Activated naive CD8-positive, alpha-beta T cell treated with anti-CD3 and anti-CD28 coated beads for 36 hours (primary cell): ENCODE results near the gene NAGPA. TPM values are rescaled to one million over a fixed set of nuclear protein-coding genes. Genes with fewer than 3 reads are reported as not detected.
"Not testable (repeated sequence)": the region's sequence is repeated elsewhere in the genome, so short reads cannot be mapped to it uniquely, and the experiment has no call there.

ENCODE experiments used
- DNase-seq: peaks from one replicate; pipeline ENCODE4 v3.0.0; 2021
- H3K27ac Mint-ChIP-seq: one replicate; pipeline ENCODE4 v1.8.0; 2022; ENCODE audit warnings: mild to moderate bottlenecking, moderate library complexity, mixed read lengths
- H3K27me3 Mint-ChIP-seq: one replicate; pipeline ENCODE4 v1.8.0; 2022; ENCODE audit warnings: mild to moderate bottlenecking, mixed read lengths
- H3K36me3 Mint-ChIP-seq: one replicate; pipeline ENCODE4 v1.8.0; 2021; ENCODE audit warnings: mild to moderate bottlenecking, mixed read lengths
- H3K4me1 Mint-ChIP-seq: one replicate; pipeline ENCODE4 v1.8.0; 2021; ENCODE audit warnings: mixed read lengths
- H3K4me3 Mint-ChIP-seq: one replicate; pipeline ENCODE4 v1.8.0; 2022; ENCODE audit warnings: mild to moderate bottlenecking, moderate library complexity, mixed read lengths
- H3K9me3 Mint-ChIP-seq: one replicate; pipeline ENCODE4 v1.8.0; 2022; ENCODE audit warnings: mixed read lengths
- total RNA-seq, 2 experiments: library from RNA; stranded (reverse); gene quantifications; one replicate each; pipeline ENCODE4 v1.2.3, GENCODE V29; 2021

NAGPA gene, protein sequence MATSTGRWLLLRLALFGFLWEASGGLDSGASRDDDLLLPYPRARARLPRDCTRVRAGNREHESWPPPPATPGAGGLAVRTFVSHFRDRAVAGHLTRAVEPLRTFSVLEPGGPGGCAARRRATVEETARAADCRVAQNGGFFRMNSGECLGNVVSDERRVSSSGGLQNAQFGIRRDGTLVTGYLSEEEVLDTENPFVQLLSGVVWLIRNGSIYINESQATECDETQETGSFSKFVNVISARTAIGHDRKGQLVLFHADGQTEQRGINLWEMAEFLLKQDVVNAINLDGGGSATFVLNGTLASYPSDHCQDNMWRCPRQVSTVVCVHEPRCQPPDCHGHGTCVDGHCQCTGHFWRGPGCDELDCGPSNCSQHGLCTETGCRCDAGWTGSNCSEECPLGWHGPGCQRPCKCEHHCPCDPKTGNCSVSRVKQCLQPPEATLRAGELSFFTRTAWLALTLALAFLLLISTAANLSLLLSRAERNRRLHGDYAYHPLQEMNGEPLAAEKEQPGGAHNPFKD
- total RNA-seq = 10 to 100 TPM; 14.7 to 16.4 TPM

- Mint-ChIP-seq H3K9me3 (no peaks in the 10 kb centered on the region), H3K27ac (peak within 1 kb of the TSS; percentile 82), H3K27me3 (no peaks in the 10 kb centered on the region), H3K4me3 (peak within 1 kb of the TSS; percentile 88), H3K4me1 (peaks cover 22% of the 10 kb centered on the region), H3K36me3 (peaks cover 11% of the 10 kb centered on the region)
- DNase-seq = peak; percentile 83
Measured at GRCh38 chr16:5033256-5034166, at the start of gene NAGPA. Gene NAGPA (minus strand): TSS chr16:5033935. CDS start chr16:5033914, 21 bp downstream.

DNA sequence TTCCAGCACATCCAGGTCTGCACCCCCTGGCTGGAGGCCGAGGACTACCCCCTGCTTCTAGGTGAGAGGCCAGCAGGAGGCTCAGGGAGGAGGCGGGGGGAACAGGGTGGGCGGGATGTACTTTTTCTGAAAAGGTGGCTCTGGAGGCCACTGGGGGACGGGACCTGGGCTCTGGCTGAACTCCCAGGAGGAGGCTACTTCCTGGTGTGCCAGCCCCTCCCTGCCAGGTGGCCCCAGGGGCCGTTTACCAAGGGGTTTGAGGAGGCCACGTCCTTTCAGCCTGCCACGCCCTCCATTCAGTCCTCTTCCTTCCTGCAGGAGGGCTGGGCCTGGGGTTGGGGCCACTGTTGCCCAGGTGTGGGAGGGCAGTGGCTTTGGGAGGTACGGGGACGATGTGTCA is 47.3 kb upstream of the NAGPA start:
- H3K4me1 Mint-ChIP-seq, H3K27me3 Mint-ChIP-seq, H3K27ac Mint-ChIP-seq, DNase-seq, H3K4me3 Mint-ChIP-seq, H3K9me3 Mint-ChIP-seq: not testable (repeated sequence)
- H3K36me3 Mint-ChIP-seq = peaks cover 11% of the 10 kb centered on the region

DNA sequence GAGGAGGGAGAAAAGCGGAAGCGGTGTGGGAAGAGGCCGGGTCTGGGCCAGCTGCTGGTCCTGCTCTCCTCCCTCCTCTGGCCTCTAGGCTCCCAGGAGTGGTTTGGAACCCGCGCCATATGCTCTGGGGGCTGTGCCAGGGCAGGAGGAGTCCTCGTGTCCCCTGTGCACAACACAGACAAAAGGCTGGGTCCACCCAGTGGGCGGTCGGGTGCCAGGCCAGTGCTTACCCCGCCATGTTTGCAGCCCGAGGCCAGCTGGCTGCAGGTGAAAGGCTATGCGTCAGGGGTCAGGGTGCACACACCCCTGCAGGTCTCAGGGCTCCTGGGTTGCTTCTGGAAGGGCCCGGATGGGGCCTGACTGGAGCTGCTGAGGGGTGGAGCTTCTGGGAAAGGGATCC is 46.7 kb upstream of the NAGPA start:
- H3K4me1 Mint-ChIP-seq, H3K27ac Mint-ChIP-seq, H3K9me3 Mint-ChIP-seq, DNase-seq, H3K36me3 Mint-ChIP-seq, H3K4me3 Mint-ChIP-seq, H3K27me3 Mint-ChIP-seq: not testable (repeated sequence)

GRCh38 chr16:5078626-5079025 is 44.9 kb upstream of the NAGPA start:
- H3K36me3 Mint-ChIP-seq = peaks cover 3% of the 10 kb centered on the region
- no peaks in the 10 kb centered on the region for H3K9me3 Mint-ChIP-seq
- H3K27ac Mint-ChIP-seq = no peak overlapping the region
- peaks cover 5% of the 10 kb centered on the region for H3K4me1 Mint-ChIP-seq
- H3K27me3 Mint-ChIP-seq = no peaks in the 10 kb centered on the region
- no peak overlapping the region for H3K4me3 Mint-ChIP-seq
- no peak for DNase-seq

DNA sequence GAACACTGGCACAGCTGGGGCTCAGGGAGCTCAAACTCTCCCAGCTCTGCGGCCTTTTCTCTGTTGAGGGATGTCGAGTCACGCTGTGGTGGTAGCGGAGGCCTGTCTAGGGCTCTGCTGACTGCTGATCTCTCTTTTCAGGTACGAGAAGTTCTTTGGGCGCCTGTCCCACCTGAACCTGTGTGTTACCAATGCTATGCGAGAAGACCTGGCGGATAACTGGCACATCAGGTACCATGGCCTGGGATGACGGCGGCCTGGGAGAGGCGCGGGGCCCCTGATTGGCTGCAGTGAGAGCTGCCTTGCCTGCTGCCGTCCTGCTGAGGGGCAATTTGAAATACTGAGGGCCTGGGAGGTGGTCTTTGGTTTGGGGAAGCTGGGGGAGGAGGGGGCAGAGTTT is 43.6 kb upstream of the NAGPA start:
- no peak for DNase-seq
- Mint-ChIP-seq H3K4me3 (no peak overlapping the region), H3K27ac (no peak overlapping the region), H3K9me3 (no peaks in the 10 kb centered on the region), H3K27me3 (no peaks in the 10 kb centered on the region), H3K4me1 (peaks cover 16% of the 10 kb centered on the region), H3K36me3 (peaks cover 5% of the 10 kb centered on the region)

- Mint-ChIP-seq H3K4me1 (peaks cover 26% of the 10 kb centered on the region), H3K36me3 (peaks cover 11% of the 10 kb centered on the region), H3K27me3 (no peaks in the 10 kb centered on the region), H3K4me3 (no peak overlapping the region), H3K9me3 (peaks cover 1% of the 10 kb centered on the region), H3K27ac (peak overlapping the region; percentile 61)
- no peak for DNase-seq
Measured at GRCh38 chr16:5075637-5076036, 41.9 kb upstream of the NAGPA start.

DNA sequence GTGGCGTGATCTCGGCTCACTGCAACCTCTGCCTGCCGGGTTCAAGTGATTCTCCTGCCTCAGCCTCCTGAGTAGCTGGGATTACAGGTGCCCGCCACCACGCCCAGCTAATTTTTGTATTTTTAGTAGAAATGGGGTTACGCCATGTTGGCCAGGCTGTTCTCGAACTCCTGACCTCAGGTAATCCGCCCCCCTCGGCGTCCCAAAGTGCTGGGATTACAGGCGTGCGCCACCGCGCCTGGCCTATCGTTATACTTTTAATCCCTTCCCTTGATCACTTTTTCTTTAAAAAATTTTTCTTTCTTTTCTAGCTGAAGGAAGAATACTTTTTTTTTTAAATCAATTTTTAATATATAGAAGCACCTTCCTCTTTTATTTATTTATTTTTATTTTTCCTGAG is 40.0 kb upstream of the NAGPA start:
- H3K4me3 Mint-ChIP-seq, H3K27me3 Mint-ChIP-seq, DNase-seq, H3K27ac Mint-ChIP-seq, H3K36me3 Mint-ChIP-seq, H3K9me3 Mint-ChIP-seq: not testable (repeated sequence)
- peaks cover 26% of the 10 kb centered on the region for H3K4me1 Mint-ChIP-seq

- Mint-ChIP-seq H3K27me3 (no peaks in the 10 kb centered on the region), H3K4me1 (peaks cover 26% of the 10 kb centered on the region), H3K27ac (peak overlapping the region; percentile 6), H3K36me3 (peaks cover 9% of the 10 kb centered on the region), H3K4me3 (peak overlapping the region; percentile 96), H3K9me3 (peaks cover 1% of the 10 kb centered on the region)
- no peak for DNase-seq
Measured at GRCh38 chr16:5073279-5073629, 39.5 kb upstream of the NAGPA start.

DNA sequence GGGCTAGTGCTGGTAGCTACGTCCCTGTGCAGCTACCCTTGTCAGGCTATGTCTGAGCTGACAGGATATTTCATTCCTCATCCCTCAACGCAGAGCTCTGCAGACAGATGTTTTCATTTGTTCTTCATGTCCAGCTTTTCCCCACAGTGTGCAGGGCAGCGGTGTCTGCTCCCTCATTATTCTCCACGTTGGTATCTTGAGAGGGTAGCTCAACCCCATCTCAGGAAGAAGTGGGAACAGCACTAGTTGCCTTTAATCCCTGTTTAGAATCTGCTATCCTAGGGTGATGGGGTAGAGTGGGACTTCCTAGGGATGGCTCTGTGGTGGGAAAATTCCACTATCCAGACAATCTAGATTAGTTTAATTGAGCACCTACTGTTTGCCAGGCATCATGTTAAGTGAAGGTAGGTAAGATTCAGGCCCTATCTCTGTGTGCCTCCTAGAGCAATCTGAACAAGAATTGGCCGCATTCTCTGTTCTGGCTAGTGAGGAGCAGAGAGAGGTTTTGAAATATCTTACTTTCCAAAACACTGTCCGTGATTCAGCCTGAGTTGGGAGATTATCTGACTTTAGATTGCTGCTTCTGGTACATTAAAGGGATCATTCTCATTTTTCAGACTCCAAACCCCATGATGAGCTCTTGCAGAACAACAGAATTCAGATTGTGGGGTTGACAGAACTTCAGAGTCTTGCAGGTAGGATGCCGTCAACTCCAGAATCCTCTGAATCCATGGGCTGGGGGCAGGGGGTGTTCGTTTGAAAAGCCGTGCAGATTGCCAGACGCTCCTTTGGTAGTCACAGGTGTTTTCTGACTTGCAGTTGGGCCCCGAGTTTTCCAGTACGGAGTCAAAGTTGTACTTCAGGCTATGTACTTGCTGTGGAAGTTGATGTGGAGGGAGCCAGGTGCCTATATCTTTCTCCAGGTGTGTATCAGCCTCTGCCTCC is 38.9 kb upstream of the NAGPA start:
- Mint-ChIP-seq H3K4me3 (peak overlapping the region; percentile 96), H3K9me3 (peaks cover 1% of the 10 kb centered on the region), H3K4me1 (peaks cover 26% of the 10 kb centered on the region), H3K27ac (peak overlapping the region; percentile 96), H3K27me3 (no peaks in the 10 kb centered on the region), H3K36me3 (peaks cover 9% of the 10 kb centered on the region)
- DNase-seq = no peak

DNA sequence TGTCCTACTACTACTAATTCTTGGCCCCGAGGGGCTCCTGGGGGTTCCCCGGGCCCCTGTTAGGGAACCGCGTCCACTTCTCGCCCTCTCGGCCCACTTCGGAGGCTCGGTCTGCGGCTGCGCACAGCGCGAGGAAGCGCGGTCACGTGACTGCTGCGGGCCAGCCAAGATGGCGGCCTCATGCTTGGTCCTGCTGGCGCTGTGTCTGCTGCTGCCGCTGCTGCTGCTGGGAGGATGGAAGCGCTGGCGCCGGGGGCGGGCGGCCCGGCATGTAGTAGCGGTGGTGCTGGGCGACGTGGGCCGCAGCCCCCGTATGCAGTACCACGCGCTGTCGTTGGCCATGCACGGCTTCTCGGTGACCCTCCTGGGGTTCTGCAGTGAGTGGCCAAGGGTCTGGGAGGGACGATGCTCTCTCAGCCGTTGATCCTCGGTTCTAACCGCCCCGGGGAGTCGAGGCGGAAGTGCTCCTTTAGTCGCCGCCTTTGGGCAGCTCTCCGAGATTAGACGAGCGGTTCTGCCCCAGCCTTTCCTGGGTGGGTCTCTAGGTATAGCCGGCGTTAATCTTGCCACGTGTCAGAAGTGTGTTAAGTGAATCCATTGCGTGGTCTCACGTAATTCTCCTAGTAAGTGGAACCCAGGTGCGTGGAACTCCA is 38.1 kb upstream of the NAGPA start, which contains the start of gene ALG1:
Gene ALG1, plus strand, starts transcription at position 163 of the 653 bp plus-strand sequence. Its CDS starts 7 bp downstream, at position 170.
- DNase-seq = peak; percentile 90
- H3K4me1 Mint-ChIP-seq = peaks cover 26% of the 10 kb centered on the region
- peaks cover 9% of the 10 kb centered on the region for H3K36me3 Mint-ChIP-seq
- peaks cover 1% of the 10 kb centered on the region for H3K9me3 Mint-ChIP-seq
- peak within 1 kb of the TSS; percentile 96 for H3K27ac Mint-ChIP-seq
- peak within 1 kb of the TSS; percentile 96 for H3K4me3 Mint-ChIP-seq
- H3K27me3 Mint-ChIP-seq = no peaks in the 10 kb centered on the region

DNA sequence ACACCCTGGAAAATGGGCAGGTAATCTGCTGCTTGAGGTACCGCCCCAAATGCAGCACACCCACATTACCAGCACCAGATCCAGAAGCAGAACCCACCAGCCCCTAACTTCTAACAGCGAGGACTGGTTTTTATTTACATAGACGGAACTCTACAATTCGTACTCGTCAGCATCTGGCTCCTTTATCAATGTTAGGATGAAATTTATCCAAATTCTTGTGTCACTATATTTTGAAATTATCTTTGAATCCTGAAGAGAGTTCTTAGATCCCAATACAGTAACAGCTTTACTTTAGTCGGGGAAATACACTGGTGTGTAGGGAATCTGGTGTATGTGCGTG is 37.6 kb upstream of the NAGPA start:
- Mint-ChIP-seq H3K9me3 (peaks cover 1% of the 10 kb centered on the region), H3K4me3 (peak overlapping the region; percentile 96), H3K36me3 (peaks cover 9% of the 10 kb centered on the region), H3K27me3 (no peaks in the 10 kb centered on the region), H3K4me1 (peaks cover 26% of the 10 kb centered on the region), H3K27ac (peak overlapping the region; percentile 96)
- no peak for DNase-seq

- Mint-ChIP-seq H3K4me1 (peaks cover 26% of the 10 kb centered on the region), H3K27ac (peak overlapping the region; percentile 96), H3K9me3 (peaks cover 1% of the 10 kb centered on the region), H3K36me3 (peaks cover 9% of the 10 kb centered on the region), H3K27me3 (no peaks in the 10 kb centered on the region), H3K4me3 (no peak overlapping the region)
- no peak for DNase-seq
Measured at GRCh38 chr16:5070431-5071186, 36.9 kb upstream of the NAGPA start.

DNA sequence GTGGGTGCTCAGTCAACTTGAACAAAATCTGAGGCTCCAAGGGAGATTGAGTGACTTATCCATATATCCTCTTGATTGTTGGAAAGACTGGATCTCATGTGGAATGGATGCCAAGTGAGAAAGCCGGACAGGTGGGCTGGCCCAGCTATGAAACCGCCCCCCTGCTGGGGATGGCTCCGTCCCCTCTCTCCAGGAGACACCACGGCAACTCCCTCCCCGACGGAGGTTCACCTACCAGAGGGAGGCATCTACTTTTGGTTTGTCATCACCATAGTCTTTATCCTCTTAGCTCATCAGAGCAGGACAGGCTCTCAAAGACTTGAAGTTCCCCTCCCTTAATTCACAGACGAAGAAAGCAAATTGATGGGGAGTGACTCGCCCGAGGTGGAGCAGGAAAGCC is 36.1 kb upstream of the NAGPA start:
- Mint-ChIP-seq H3K36me3 (peaks cover 9% of the 10 kb centered on the region), H3K27ac (no peak overlapping the region), H3K4me3 (no peak overlapping the region), H3K27me3 (no peaks in the 10 kb centered on the region), H3K9me3 (peaks cover 1% of the 10 kb centered on the region), H3K4me1 (peaks cover 26% of the 10 kb centered on the region)
- no peak for DNase-seq
